ENCODE results near the gene CCT5.
"Not testable (repeated sequence)": the region's sequence is repeated elsewhere in the genome, so short reads cannot be mapped to it uniquely, and the experiment has no call there.

GRCh38 chr5:10247217-10247616 is 2.9 kb upstream of the CCT5 start:
- not testable (repeated sequence) for TF ChIP-seq CTCF (IDR thresholded peaks at IDR 0.05); EZH2 (IDR thresholded peaks at IDR 0.05; ENCODE audit: borderline replicate concordance, insufficient read depth, low read depth, low read length, poor library complexity, severe bottlenecking)
